BLaER1 treated with 17β-estradiol and CSF1 and Interleukin-3, amounts not matched to agents 10 nM and 100 nM (cell line): ENCODE data around the gene TRAPPC2L.
A peak's percentile ranks its signal among the peaks of the same experiment; 100 is the strongest.

Source experiments
- H3K27ac ChIP-seq, 11 experiments: shearing (Covaris generic); formaldehyde crosslinking; 2 replicates each; pipeline ENCODE4 v1.8.1; 2022
- H3K27me3 ChIP-seq, 11 experiments: shearing (Covaris generic); formaldehyde crosslinking; 2 replicates each; pipeline ENCODE4 v1.8.1; 2022
- H3K36me3 ChIP-seq, 11 experiments: shearing (Covaris generic); formaldehyde crosslinking; 2 replicates each; pipeline ENCODE4 v1.8.1; 2022
- H3K4me1 ChIP-seq, 10 experiments: shearing (Covaris generic); formaldehyde crosslinking; 2 replicates each; pipeline ENCODE4 v1.8.1; 2022
- H3K4me2 ChIP-seq, 11 experiments: shearing (Covaris generic); formaldehyde crosslinking; 2 replicates each; pipeline ENCODE4 v1.8.1; 2022
- H3K4me3 ChIP-seq, 10 experiments: shearing (Covaris generic); formaldehyde crosslinking; 2 replicates each; pipeline ENCODE4 v1.8.1; 2022
- H3K9ac ChIP-seq, 11 experiments: shearing (Covaris generic); formaldehyde crosslinking; 2 replicates each; pipeline ENCODE4 v1.8.1; 2022
- H3K9me3 ChIP-seq, 11 experiments: shearing (Covaris generic); formaldehyde crosslinking; replicated peaks in 1 of 11; 2 replicates each; pipeline ENCODE4 v1.8.1; 2022
- H4K20me1 ChIP-seq, 11 experiments: shearing (Covaris generic); formaldehyde crosslinking; 2 replicates each; pipeline ENCODE4 v1.8.1; 2022
- Cebpa-rat ChIP-seq, 11 experiments: shearing (Covaris generic); IDR thresholded peaks; 2 replicates each; pipeline ENCODE4 v1.8.1; 2022

Gene TRAPPC2L

GRCh38 chr16:88815901-88816589 is 40.9 kb upstream of the TRAPPC2L start:
- Histone ChIP-seq H4K20me1 (peaks cover 0 to 50% (median 15%) of the 10 kb centered on the region in 11 experiments; a peak in 15 of 22 replicates), H3K4me1 (peaks cover 13 to 36% (median 21%) of the 10 kb centered on the region in 10 experiments), H3K36me3 (peaks cover 0 to 12% (median 6%) of the 10 kb centered on the region in 11 experiments; a peak in 15 of 22 replicates), H3K27ac (no peak overlapping the region), H3K4me2 (peak overlapping the region in 2 of 11 experiments; percentile 5 to 32; a peak in 1 of 22 replicates), H3K9me3 (peaks cover 0 to 8% (median 5%) of the 10 kb centered on the region in 11 experiments; a peak in 11 of 22 replicates), H3K4me3 (no peak overlapping the region), H3K27me3 (no peaks in the 10 kb centered on the region), H3K9ac (peak overlapping the region in 2 of 11 experiments; percentile 15 to 18; a peak in 1 of 22 replicates)
- TF ChIP-seq Cebpa-rat (IDR thresholded peaks at IDR 0.05): no peak

- Histone ChIP-seq H3K4me3 (no peak overlapping the region), H4K20me1 (peaks cover 0 to 59% (median 20%) of the 10 kb centered on the region in 11 experiments; a peak in 13 of 22 replicates), H3K9me3 (peaks cover 0 to 7% (median 4%) of the 10 kb centered on the region in 11 experiments; a peak in 11 of 22 replicates), H3K27me3 (no peaks in the 10 kb centered on the region), H3K27ac (peak overlapping the region in 1 of 11 experiments; percentile 18; a peak in 1 of 22 replicates), H3K4me1 (peaks cover 13 to 44% (median 23%) of the 10 kb centered on the region in 10 experiments), H3K4me2 (no peak overlapping the region), H3K9ac (peak overlapping the region in 1 of 11 experiments; percentile 11; a peak in 1 of 22 replicates), H3K36me3 (peaks cover 4 to 21% (median 15%) of the 10 kb centered on the region in 11 experiments; a peak in 20 of 22 replicates)
- no peak for TF ChIP-seq Cebpa-rat (IDR thresholded peaks at IDR 0.05)
Observed at GRCh38 chr16:88816736-88817535, 40.0 kb upstream of the TRAPPC2L start.

- Histone ChIP-seq H4K20me1 (peaks cover 0 to 67% (median 20%) of the 10 kb centered on the region in 11 experiments; a peak in 13 of 22 replicates), H3K27ac (peak overlapping the region in 1 of 11 experiments; percentile 18; a peak in 2 of 22 replicates), H3K36me3 (peaks cover 14 to 32% (median 25%) of the 10 kb centered on the region in 11 experiments; a peak in 21 of 22 replicates), H3K4me1 (peaks cover 3 to 35% (median 13%) of the 10 kb centered on the region in 10 experiments; a peak in 18 of 20 replicates), H3K27me3 (no peaks in the 10 kb centered on the region), H3K4me3 (no peak overlapping the region), H3K9me3 (no peaks in the 10 kb centered on the region), H3K9ac (peak overlapping the region in 3 of 11 experiments; percentile 13 to 27 (median 26); a peak in 1 of 22 replicates), H3K4me2 (no peak overlapping the region)
- no peak for TF ChIP-seq Cebpa-rat (IDR thresholded peaks at IDR 0.05)
Observed at GRCh38 chr16:88817785-88818574, 38.9 kb upstream of the TRAPPC2L start.

- peaks cover 0 to 31% (median 10%) of the 10 kb centered on the region in 10 experiments; a peak in 10 of 20 replicates for H3K4me1 ChIP-seq
- peaks cover 0 to 72% (median 20%) of the 10 kb centered on the region in 11 experiments; a peak in 13 of 22 replicates for H4K20me1 ChIP-seq
- no peak overlapping the region; a peak in 1 of 22 replicates for H3K27ac ChIP-seq
- H3K4me2 ChIP-seq: no peak overlapping the region
- H3K36me3 ChIP-seq: peaks cover 16 to 36% (median 28%) of the 10 kb centered on the region in 11 experiments; a peak in 21 of 22 replicates
- H3K4me3 ChIP-seq: no peak overlapping the region
- 0 out of 22 replicates have a peak overlapping the region, but pooled peaks of 1 of the 11 experiments have one; percentile 27 for H3K9ac ChIP-seq
- no peaks in the 10 kb centered on the region for H3K27me3 ChIP-seq
- H3K9me3 ChIP-seq: no peaks in the 10 kb centered on the region
- no peak for TF ChIP-seq Cebpa-rat (IDR thresholded peaks at IDR 0.05)
Observed at GRCh38 chr16:88818575-88818874, 38.4 kb upstream of the TRAPPC2L start.

- Histone ChIP-seq H3K36me3 (peaks cover 16 to 42% (median 33%) of the 10 kb centered on the region in 11 experiments; a peak in 21 of 22 replicates), H3K27ac (no peak overlapping the region), H3K9me3 (no peaks in the 10 kb centered on the region), H3K9ac (no peak overlapping the region), H3K4me2 (no peak overlapping the region), H3K4me3 (no peak overlapping the region), H3K27me3 (no peaks in the 10 kb centered on the region), H3K4me1 (peaks cover 0 to 25% (median 10%) of the 10 kb centered on the region in 10 experiments; a peak in 9 of 20 replicates), H4K20me1 (peaks cover 0 to 78% (median 20%) of the 10 kb centered on the region in 11 experiments; a peak in 13 of 22 replicates)
- no peak for TF ChIP-seq Cebpa-rat (IDR thresholded peaks at IDR 0.05)
Observed at GRCh38 chr16:88819126-88819525, 37.8 kb upstream of the TRAPPC2L start.

GRCh38 chr16:88820385-88821025 is 36.4 kb upstream of the TRAPPC2L start:
- no peak overlapping the region for H3K27ac ChIP-seq
- no peaks in the 10 kb centered on the region for H3K27me3 ChIP-seq
- no peak overlapping the region for H3K4me3 ChIP-seq
- peaks cover 0 to 25% (median 10%) of the 10 kb centered on the region in 10 experiments; a peak in 8 of 20 replicates for H3K4me1 ChIP-seq
- H4K20me1 ChIP-seq: peaks cover 0 to 76% (median 20%) of the 10 kb centered on the region in 11 experiments; a peak in 13 of 22 replicates
- H3K9ac ChIP-seq: peak overlapping the region in 1 of 11 experiments; percentile 23; a peak in 1 of 22 replicates
- no peak overlapping the region for H3K4me2 ChIP-seq
- TF ChIP-seq Cebpa-rat (IDR thresholded peaks at IDR 0.05): no peak
- H3K36me3 ChIP-seq: peaks cover 16 to 51% (median 39%) of the 10 kb centered on the region in 11 experiments; a peak in 21 of 22 replicates
- no peaks in the 10 kb centered on the region for H3K9me3 ChIP-seq

GRCh38 chr16:88821168-88821850 is 35.6 kb upstream of the TRAPPC2L start:
- peaks cover 0 to 17% (median 6%) of the 10 kb centered on the region in 10 experiments; a peak in 6 of 20 replicates for H3K4me1 ChIP-seq

More at GRCh38 chr16:88821168-88821850, 35.6 kb upstream of the TRAPPC2L start:
- 0 out of 22 replicates have a peak overlapping the region, but pooled peaks of 3 of the 11 experiments have one; percentile 14 to 23 (median 17) for H3K9ac ChIP-seq
- H3K27ac ChIP-seq: no peak overlapping the region
- no peak overlapping the region for H3K4me3 ChIP-seq
- H3K4me2 ChIP-seq: peak overlapping the region in 4 of 11 experiments; percentile 7 to 32 (median 18); a peak in 4 of 22 replicates
- H3K9me3 ChIP-seq: no peaks in the 10 kb centered on the region
- peaks cover 0 to 69% (median 13%) of the 10 kb centered on the region in 11 experiments; a peak in 11 of 22 replicates for H4K20me1 ChIP-seq
- no peak for TF ChIP-seq Cebpa-rat (IDR thresholded peaks at IDR 0.05)
- H3K27me3 ChIP-seq: no peaks in the 10 kb centered on the region
- peaks cover 16 to 52% (median 39%) of the 10 kb centered on the region in 11 experiments; a peak in 21 of 22 replicates for H3K36me3 ChIP-seq
